T-cell (primary cell): Measurements from ENCODE around the gene VEZT. TPM values are rescaled to one million over a fixed set of nuclear protein-coding genes. Genes with fewer than 3 reads are reported as not detected.

ENCODE experiments used
- ATAC-seq, 4 experiments: fragments of 200-7000 bp in 3 of 4; fragments of 150-1000 bp in 1 of 4; cut with Tn5 transposase; replicated peaks in 1 of 4; 1 replicate in 3 of 4; 2 replicates in 1 of 4; pipeline ENCODE4 v1.10.0; 2021; ENCODE audit warnings: moderate library complexity in 3 of 4, mild to moderate bottlenecking in 2 of 4, moderate number of reproducible peaks in 1 of 4
- CTCF ChIA-PET, 2 donors: fragments of 300-600 bp; sonication (Branson Sonifier 250); formaldehyde crosslinking; loops; one replicate each; lab custom pipeline; 2022; ENCODE audit warnings: antibody characterized with exemption in 2 of 2; lab: Charles Lee
- POLR2A ChIA-PET, 2 donors: fragments of 300-600 bp; sonication (Branson Sonifier 250); formaldehyde crosslinking; loops; one replicate each; lab custom pipeline; 2022; ENCODE audit warnings: antibody characterized with exemption in 2 of 2; lab: Charles Lee
- DNase-seq, 35 experiments: peaks; one replicate each; pipeline versions ENCODE4 v3.0.0 to v3.0.0-alpha.2; 2013 to 2023
- H3K27ac ChIP-seq: one replicate; pipeline ENCODE4 v1.5.1; 2013; ENCODE audit warnings: low read length
- H3K27me3 ChIP-seq, 2 experiments: replicated peaks in 1 of 2; 1 replicate in 1 of 2; 2 replicates in 1 of 2; pipeline versions ENCODE4 v1.6.1 to v1.7.0; 2013; ENCODE audit warnings: low read length in 1 of 2, mixed read lengths in 1 of 2; ENCODE audit not compliant: control insufficient read depth in 2 of 2, insufficient read depth in 2 of 2; ENCODE audit errors: extremely low read depth in 1 of 2
- H3K36me3 ChIP-seq, 2 donors: 1 replicate in 1 of 2; 2 replicates in 1 of 2; pipeline versions ENCODE4 v1.6.1 to v1.7.0; 2013; ENCODE audit warnings: low read length in 1 of 2; ENCODE audit not compliant: control insufficient read depth in 2 of 2, insufficient read depth in 1 of 2; ENCODE audit errors: extremely low read depth in 1 of 2
- H3K4me1 ChIP-seq, 2 experiments: 1 replicate in 1 of 2; 2 replicates in 1 of 2; pipeline versions ENCODE4 v1.6.1 to v1.7.0; 2013; ENCODE audit warnings: low read length in 2 of 2, mixed read lengths in 1 of 2; ENCODE audit not compliant: insufficient read depth in 2 of 2, control insufficient read depth in 1 of 2; ENCODE audit errors: extremely low read depth in 1 of 2
- H3K4me3 ChIP-seq, 2 donors: 1 replicate in 1 of 2; 2 replicates in 1 of 2; pipeline versions ENCODE4 v1.5.1 to v1.7.0; 2013; ENCODE audit warnings: mild to moderate bottlenecking in 2 of 2, low read length in 1 of 2, moderate library complexity in 1 of 2; ENCODE audit not compliant: control insufficient read depth in 1 of 2; ENCODE audit errors: extremely low read depth in 1 of 2
- H3K9me3 ChIP-seq: 2 replicates; pipeline ENCODE4 v1.7.0; 2013
- H3K27ac Mint-ChIP-seq, 2 donors: one replicate each; pipeline ENCODE4 v1.8.0; 2020 to 2021; ENCODE audit warnings: mild to moderate bottlenecking in 2 of 2, mixed read lengths in 2 of 2
- H3K27me3 Mint-ChIP-seq, 2 donors: one replicate each; pipeline ENCODE4 v1.8.0; 2021 to 2022; ENCODE audit warnings: mixed read lengths in 2 of 2
- H3K36me3 Mint-ChIP-seq: one replicate; pipeline ENCODE4 v1.8.0; 2021; ENCODE audit warnings: mixed read lengths
- H3K4me1 Mint-ChIP-seq, 3 donors: one replicate each; pipeline ENCODE4 v1.8.0; 2020 to 2022; ENCODE audit warnings: mixed read lengths in 3 of 3, mild to moderate bottlenecking in 1 of 3
- H3K4me3 Mint-ChIP-seq, 3 donors: one replicate each; pipeline ENCODE4 v1.8.0; 2020 to 2022; ENCODE audit warnings: mild to moderate bottlenecking in 3 of 3, mixed read lengths in 3 of 3, moderate library complexity in 3 of 3
- H3K9me3 Mint-ChIP-seq, 3 donors: one replicate each; pipeline ENCODE4 v1.8.0; 2020 to 2022; ENCODE audit warnings: mixed read lengths in 3 of 3
- WGBS: methylation state at CpG from one replicate; pipeline ENCODE4 v1.1.5; 2013; ENCODE audit warnings: missing lambda C conversion rate; ENCODE audit not compliant: insufficient coverage; 5-methylcytosine and 5-hydroxymethylcytosine counted together
- total RNA-seq, 35 experiments: library from RNA in 6 of 35; stranded (reverse) in 6 of 35; fragments of 120-200 nt in 1 of 35; gene quantifications; one replicate each; pipeline versions ENCODE4 v1.2.1 to v1.2.4 and lab custom pipeline; 2013 to 2026

VEZT gene
- total RNA-seq (10 to 100 TPM; 27.0 to 48.9 (median 36.8) TPM), total RNA-seq (lab: John Stamatoyannopoulos, UW) (41.4 to 93.4 (median 59.6) reads per million in 29 experiments)
- 42.7 TPM for total RNA-seq (2013)

GRCh38 chr12:95217377-95218149 is at the start of gene VEZT, which contains the start of gene FGD6:
Gene VEZT, plus strand, starts transcription at chr12:95217807. Its CDS starts 44 bp downstream, at chr12:95217851.
Gene FGD6, minus strand, starts transcription at chr12:95217467. Its CDS starts 227 bp downstream, at chr12:95217240.
- peak within 1 kb of the TSS; percentile 88 to 100 (median 98) for H3K4me3 Mint-ChIP-seq
- peak within 1 kb of the TSS; percentile 96 to 99 for H3K27ac Mint-ChIP-seq
- ATAC-seq (peak; percentile 90 to 95 (median 93)), DNase-seq (peak; percentile 94 to 99 (median 98))
- peak within 1 kb of the TSS; percentile 96 for H3K27ac ChIP-seq
- no peaks in the 10 kb centered on the region for H3K36me3 ChIP-seq
- H3K9me3 ChIP-seq, result no peaks in the 10 kb centered on the region
- no peaks in the 10 kb centered on the region for H3K9me3 Mint-ChIP-seq
- ChIA-PET CTCF (interaction anchor here in 1 of 2 donors (0.6 to 2.7 kb wide), 7 partner anchors 29 to 321 kb away, joined by 3 to 9 read pairs (median 4); partner anchors contain the start of genes METAP2 and NR2C1), POLR2A (interaction anchor here (0.6 to 1.2 kb wide), 2 partner anchors 214 to 319 kb away, joined by 3 read pairs; partner anchors contain the start of gene NDUFA12 (in 1 of the 2))
- peak within 1 kb of the TSS; percentile 83 to 98 for H3K4me3 ChIP-seq
- H3K36me3 Mint-ChIP-seq, result no peaks in the 10 kb centered on the region
- H3K27me3 Mint-ChIP-seq, result no peaks in the 10 kb centered on the region
- H3K4me1 Mint-ChIP-seq, result peaks cover 38 to 42% (median 42%) of the 10 kb centered on the region in 3 donors
- H3K4me1 ChIP-seq, result peaks cover 7 to 15% of the 10 kb centered on the region in 2 experiments
- no peaks in the 10 kb centered on the region for H3K27me3 ChIP-seq
- under 1% methylated on average over 69 of the region's 75 CpGs for WGBS

- Mint-ChIP-seq H3K4me3 (no peak overlapping the region), H3K9me3 (no peaks in the 10 kb centered on the region), H3K27me3 (no peaks in the 10 kb centered on the region), H3K36me3 (no peaks in the 10 kb centered on the region), H3K27ac (no peak overlapping the region), H3K4me1 (no peaks in the 10 kb centered on the region)
- POLR2A ChIA-PET, result no interaction called here
- 100% methylated on average over 2 of the region's 2 CpGs for WGBS
- CTCF ChIA-PET, result no interaction called here
- ATAC-seq, result no peak
- no peaks in the 10 kb centered on the region for H3K36me3 ChIP-seq
- H3K27me3 ChIP-seq, result no peaks in the 10 kb centered on the region
- no peak overlapping the region for H3K27ac ChIP-seq
- no peaks in the 10 kb centered on the region for H3K4me1 ChIP-seq
- no peak for DNase-seq
- no peak overlapping the region for H3K4me3 ChIP-seq
- H3K9me3 ChIP-seq, result no peaks in the 10 kb centered on the region
Observed at GRCh38 chr12:95168746-95169145, 48.9 kb upstream of the VEZT start.

- no peak overlapping the region for H3K4me3 Mint-ChIP-seq
- POLR2A ChIA-PET, result no interaction called here
- H3K9me3 Mint-ChIP-seq, result no peaks in the 10 kb centered on the region
- H3K4me1 Mint-ChIP-seq, result no peaks in the 10 kb centered on the region
- no peaks in the 10 kb centered on the region for H3K36me3 Mint-ChIP-seq
- H3K27ac Mint-ChIP-seq, result no peak overlapping the region
- no peak overlapping the region for H3K4me3 ChIP-seq
- no peaks in the 10 kb centered on the region for H3K4me1 ChIP-seq
- H3K27ac ChIP-seq, result no peak overlapping the region
- H3K9me3 ChIP-seq, result no peaks in the 10 kb centered on the region
- no peaks in the 10 kb centered on the region for H3K27me3 ChIP-seq
- H3K36me3 ChIP-seq, result no peaks in the 10 kb centered on the region
- no CpG with 5 or more reads among the region's 4 CpGs for WGBS
- ATAC-seq (no peak), DNase-seq (no peak)
- no peaks in the 10 kb centered on the region for H3K27me3 Mint-ChIP-seq
- CTCF ChIA-PET, result no interaction called here
Observed at GRCh38 chr12:95169368-95169767, 48.2 kb upstream of the VEZT start.

GRCh38 chr12:95173392-95174251 is 44.0 kb upstream of the VEZT start:
- Histone ChIP-seq H3K27ac (no peak overlapping the region), H3K9me3 (no peaks in the 10 kb centered on the region), H3K27me3 (no peaks in the 10 kb centered on the region), H3K4me1 (no peaks in the 10 kb centered on the region), H3K4me3 (no peak overlapping the region), H3K36me3 (no peaks in the 10 kb centered on the region)
- no peak overlapping the region for H3K4me3 Mint-ChIP-seq
- H3K36me3 Mint-ChIP-seq, result no peaks in the 10 kb centered on the region
- no peak overlapping the region for H3K27ac Mint-ChIP-seq
- no peaks in the 10 kb centered on the region for H3K9me3 Mint-ChIP-seq
- WGBS, result 73% methylated on average over 6 of the region's 8 CpGs
- POLR2A ChIA-PET, result no interaction called here
- ATAC-seq (no peak), DNase-seq (no peak)
- no peaks in the 10 kb centered on the region for H3K4me1 Mint-ChIP-seq
- H3K27me3 Mint-ChIP-seq, result peaks cover 0 to 3% of the 10 kb centered on the region in 2 donors
- CTCF ChIA-PET, result interaction anchor here in 1 of 2 donors (0.5 kb wide), 1 partner anchor 803 kb away, joined by 4 read pairs; no protein-coding TSS in a partner anchor

- no peak overlapping the region for H3K27ac Mint-ChIP-seq
- H3K4me1 ChIP-seq, result no peaks in the 10 kb centered on the region
- no peaks in the 10 kb centered on the region for H3K36me3 ChIP-seq
- H3K36me3 Mint-ChIP-seq, result no peaks in the 10 kb centered on the region
- DNase-seq (no peak), ATAC-seq (no peak)
- H3K4me1 Mint-ChIP-seq, result no peaks in the 10 kb centered on the region
- H3K27ac ChIP-seq, result no peak overlapping the region
- no peaks in the 10 kb centered on the region for H3K27me3 ChIP-seq
- no peak overlapping the region for H3K4me3 ChIP-seq
- H3K4me3 Mint-ChIP-seq, result no peak overlapping the region
- ChIA-PET CTCF (no interaction called here), POLR2A (no interaction called here)
- H3K9me3 ChIP-seq, result no peaks in the 10 kb centered on the region
- H3K27me3 Mint-ChIP-seq, result peaks cover 0 to 3% of the 10 kb centered on the region in 2 donors
- WGBS, result no CpG with 5 or more reads among the region's 2 CpGs
- H3K9me3 Mint-ChIP-seq, result no peaks in the 10 kb centered on the region
Observed at GRCh38 chr12:95177201-95177768, 40.3 kb upstream of the VEZT start.

- no peak overlapping the region for H3K4me3 ChIP-seq
- no peaks in the 10 kb centered on the region for H3K4me1 ChIP-seq
- no peaks in the 10 kb centered on the region for H3K36me3 Mint-ChIP-seq
- CTCF ChIA-PET, result no interaction called here
- no peaks in the 10 kb centered on the region for H3K36me3 ChIP-seq
- POLR2A ChIA-PET, result interaction anchor here in 1 of 2 donors (0.5 kb wide), 1 partner anchor 342 kb away, joined by 6 read pairs; no protein-coding TSS in a partner anchor
- no peak overlapping the region for H3K4me3 Mint-ChIP-seq
- no peaks in the 10 kb centered on the region for H3K9me3 Mint-ChIP-seq
- WGBS, result no CpG with 5 or more reads among the region's 4 CpGs
- H3K9me3 ChIP-seq, result no peaks in the 10 kb centered on the region
- no peak for DNase-seq
- no peaks in the 10 kb centered on the region for H3K4me1 Mint-ChIP-seq
- H3K27ac ChIP-seq, result no peak overlapping the region
- H3K27me3 Mint-ChIP-seq, result peaks cover 0 to 3% of the 10 kb centered on the region in 2 donors
- H3K27me3 ChIP-seq, result no peaks in the 10 kb centered on the region
- no peak overlapping the region for H3K27ac Mint-ChIP-seq
- no peak for ATAC-seq
Observed at GRCh38 chr12:95178136-95178535, 39.5 kb upstream of the VEZT start.
